ENCODE data around the gene KLF6.

KLF6 gene

DNA sequence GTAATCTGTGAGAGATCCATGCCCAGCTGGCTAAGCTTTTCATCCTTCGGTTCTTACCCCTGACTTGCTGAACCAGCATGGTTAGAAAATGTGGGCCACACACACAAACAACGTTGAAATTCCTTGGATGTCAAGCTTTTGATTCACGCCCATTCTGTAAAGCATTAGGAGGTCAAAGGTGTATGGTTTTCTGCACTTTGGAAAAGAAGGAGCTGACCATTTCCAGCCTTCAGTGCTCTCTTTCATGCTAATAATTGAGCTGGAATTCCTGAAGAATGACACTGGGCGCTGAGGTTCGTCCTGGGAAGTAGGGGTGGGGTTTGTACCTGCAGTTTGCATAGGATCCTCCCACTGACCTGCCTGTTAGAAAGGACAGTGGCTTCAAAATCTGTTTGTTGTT lies 23.1 kb downstream of the KLF6 start:
- TF ChIP-seq, protein P1, sequence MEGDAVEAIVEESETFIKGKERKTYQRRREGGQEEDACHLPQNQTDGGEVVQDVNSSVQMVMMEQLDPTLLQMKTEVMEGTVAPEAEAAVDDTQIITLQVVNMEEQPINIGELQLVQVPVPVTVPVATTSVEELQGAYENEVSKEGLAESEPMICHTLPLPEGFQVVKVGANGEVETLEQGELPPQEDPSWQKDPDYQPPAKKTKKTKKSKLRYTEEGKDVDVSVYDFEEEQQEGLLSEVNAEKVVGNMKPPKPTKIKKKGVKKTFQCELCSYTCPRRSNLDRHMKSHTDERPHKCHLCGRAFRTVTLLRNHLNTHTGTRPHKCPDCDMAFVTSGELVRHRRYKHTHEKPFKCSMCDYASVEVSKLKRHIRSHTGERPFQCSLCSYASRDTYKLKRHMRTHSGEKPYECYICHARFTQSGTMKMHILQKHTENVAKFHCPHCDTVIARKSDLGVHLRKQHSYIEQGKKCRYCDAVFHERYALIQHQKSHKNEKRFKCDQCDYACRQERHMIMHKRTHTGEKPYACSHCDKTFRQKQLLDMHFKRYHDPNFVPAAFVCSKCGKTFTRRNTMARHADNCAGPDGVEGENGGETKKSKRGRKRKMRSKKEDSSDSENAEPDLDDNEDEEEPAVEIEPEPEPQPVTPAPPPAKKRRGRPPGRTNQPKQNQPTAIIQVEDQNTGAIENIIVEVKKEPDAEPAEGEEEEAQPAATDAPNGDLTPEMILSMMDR (IDR thresholded peaks at IDR 0.05; ENCODE audit: low read depth, low read length, missing control alignments): no peak
- DNase-seq (ENCODE audit: low read depth): no peak
- H3K4me3 ChIP-seq (ENCODE audit: low read depth, low read length): no peak overlapping the region

DNA sequence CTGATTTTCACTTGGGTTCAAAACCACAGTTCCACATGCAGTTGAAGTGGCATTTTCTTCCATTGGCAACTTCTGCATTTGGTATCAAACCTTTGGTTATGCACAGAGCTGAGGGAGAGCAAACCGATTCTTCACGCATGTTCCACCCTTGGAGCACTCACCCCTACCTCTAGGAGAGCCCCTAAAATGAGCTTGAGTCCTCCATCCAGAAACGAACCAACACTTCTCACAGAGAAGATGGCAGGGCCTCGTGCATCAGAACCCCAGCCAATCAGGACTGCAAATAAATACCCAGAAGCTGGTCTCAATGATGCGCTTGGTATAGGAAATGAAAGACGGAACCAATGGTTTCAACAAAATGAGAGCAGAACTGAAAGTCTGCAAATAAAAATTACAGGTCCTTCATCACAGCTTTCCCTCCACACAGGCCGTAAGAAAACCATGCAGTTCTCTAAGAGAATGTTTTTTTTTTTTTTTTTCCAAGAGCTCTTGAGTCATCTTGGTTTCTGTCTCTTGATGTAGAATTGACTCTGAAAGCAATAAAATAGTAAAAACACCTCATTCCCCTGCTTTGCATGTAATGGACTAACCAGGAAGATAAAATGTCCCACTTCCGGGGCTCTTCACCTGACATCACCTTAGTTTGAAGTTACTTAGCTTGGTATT lies 23.9 kb downstream of the KLF6 start:
- no peak overlapping the region for H3K4me3 ChIP-seq (ENCODE audit: low read depth, low read length)
- TF ChIP-seq, protein P1 (IDR thresholded peaks at IDR 0.05; ENCODE audit: low read depth, low read length, missing control alignments): no peak
- peak; percentile 82 for DNase-seq (ENCODE audit: low read depth)

DNA sequence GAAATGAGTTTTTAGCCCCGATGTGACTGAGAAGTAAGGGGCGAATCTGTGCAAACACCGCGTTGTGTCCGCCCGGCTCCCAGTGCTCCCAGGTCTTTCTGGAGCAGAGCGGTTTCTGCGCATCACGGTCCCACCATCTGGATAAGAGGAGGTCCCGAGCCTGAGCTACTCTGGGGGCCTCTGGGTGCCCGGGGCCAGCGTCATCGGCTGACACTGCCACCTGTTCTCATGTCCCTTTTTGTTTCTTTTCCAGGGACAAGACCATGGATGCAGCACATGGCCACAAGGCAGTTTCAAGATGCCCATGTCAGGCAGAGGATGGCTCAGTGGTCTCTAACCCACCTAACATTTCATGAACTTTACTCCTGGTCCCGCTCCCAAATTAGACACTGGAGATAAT lies 24.9 kb downstream of the KLF6 start:
- DNase-seq (ENCODE audit: low read depth): no peak
- TF ChIP-seq, protein P1 (IDR thresholded peaks at IDR 0.05; ENCODE audit: low read depth, low read length, missing control alignments): no peak
- no peak overlapping the region for H3K4me3 ChIP-seq (ENCODE audit: low read depth, low read length)

DNA sequence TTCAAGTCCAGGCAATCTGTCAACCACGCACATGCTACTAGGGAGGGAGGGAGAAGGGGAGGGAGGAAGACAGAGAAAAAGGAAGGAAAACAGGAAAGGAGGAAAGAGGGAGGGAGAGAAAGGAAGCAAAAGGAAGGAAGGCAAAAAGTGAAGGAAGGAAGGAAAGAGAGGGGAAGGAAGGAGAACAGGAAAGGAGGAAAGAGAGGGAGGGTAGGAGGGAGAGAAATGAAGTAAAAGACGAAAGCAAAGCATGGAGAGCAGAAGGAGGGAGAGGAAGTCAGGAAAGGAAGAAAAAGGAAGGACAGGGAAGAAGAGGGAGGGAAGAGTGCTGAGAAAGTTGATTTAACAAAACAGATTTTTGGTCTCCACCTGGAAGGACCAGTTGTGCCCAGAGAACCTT lies 25.6 kb downstream of the KLF6 start:
- TF ChIP-seq, protein P1 (IDR thresholded peaks at IDR 0.05; ENCODE audit: low read depth, low read length, missing control alignments): no peak
- no peak overlapping the region for H3K4me3 ChIP-seq (ENCODE audit: low read depth, low read length)
- DNase-seq (ENCODE audit: low read depth): no peak

DNA sequence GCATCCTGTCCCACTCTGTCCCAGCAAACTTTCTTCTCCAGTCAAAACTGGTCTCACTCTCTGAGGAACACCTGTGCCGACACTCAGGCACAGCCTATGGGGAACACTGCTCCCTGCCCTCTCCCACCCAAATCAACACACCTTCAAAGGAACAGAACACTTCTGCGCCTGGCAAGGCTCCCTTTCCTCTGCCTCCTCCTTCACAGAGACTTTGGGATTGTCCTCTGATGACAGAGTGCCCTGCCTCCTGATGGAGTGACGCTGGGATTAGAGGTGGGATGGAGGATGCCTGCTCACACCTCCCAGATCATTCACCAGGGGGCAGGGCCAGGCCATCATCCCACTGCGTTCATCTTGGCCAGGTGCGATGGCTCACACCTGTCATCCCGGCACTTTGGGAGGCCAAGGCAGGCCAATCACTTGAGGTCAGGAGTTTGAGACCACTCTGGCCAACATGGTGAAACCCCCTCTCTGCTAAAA lies 26.5 kb downstream of the KLF6 start:
- DNase-seq (ENCODE audit: low read depth): no peak
- TF ChIP-seq, protein P1 (IDR thresholded peaks at IDR 0.05; ENCODE audit: low read depth, low read length, missing control alignments): no peak
- H3K4me3 ChIP-seq (ENCODE audit: low read depth, low read length): no peak overlapping the region

DNA sequence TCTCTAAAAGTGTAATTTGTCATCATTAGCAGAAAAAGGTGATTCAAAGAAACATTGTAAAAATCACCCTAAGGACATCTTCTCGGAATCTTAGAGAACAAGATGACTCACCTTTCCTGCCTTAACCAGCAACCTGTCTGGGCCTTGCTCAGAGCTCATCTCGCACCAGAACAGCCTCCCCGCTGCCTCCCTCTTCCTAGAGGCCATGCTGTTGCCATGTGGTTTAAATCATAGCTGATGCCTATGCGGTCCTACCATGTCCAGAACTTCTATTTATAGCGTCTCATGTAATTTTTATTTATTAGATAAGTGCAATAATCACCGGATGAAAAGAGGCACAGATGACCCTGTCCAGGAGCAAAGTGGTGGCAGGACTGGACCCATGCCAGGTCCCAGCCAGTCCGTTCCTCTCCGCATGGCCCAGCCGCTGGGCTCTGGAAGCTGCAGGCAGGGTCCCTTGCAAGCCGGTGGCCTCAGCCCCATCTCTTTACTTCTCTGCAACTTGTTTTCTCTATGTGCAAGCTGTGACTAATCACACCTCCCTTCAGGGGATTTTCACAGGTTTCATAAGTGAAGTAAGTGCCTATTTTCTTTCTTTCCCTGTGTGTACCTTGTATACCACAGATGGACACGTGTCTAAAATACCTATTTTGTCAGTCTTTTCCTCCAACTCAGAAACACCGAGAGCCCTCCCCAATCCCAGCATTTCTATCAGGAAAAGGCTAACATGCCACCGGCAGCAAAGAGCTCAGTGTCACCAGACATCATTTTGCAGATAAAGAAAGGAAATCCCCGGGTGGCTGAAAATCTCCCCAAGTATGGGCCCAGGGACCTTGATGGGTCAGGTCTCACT lies 27.1 kb downstream of the KLF6 start:
- DNase-seq (ENCODE audit: low read depth): peak; percentile 70
- TF ChIP-seq, protein P1 (IDR thresholded peaks at IDR 0.05; ENCODE audit: low read depth, low read length, missing control alignments): no peak
- no peak overlapping the region for H3K4me3 ChIP-seq (ENCODE audit: low read depth, low read length)

Data from GM12864 (cell line).